Transverse colon (tissue), 4 donors: ENCODE measurements around the gene ARHGAP5. TPM values are rescaled to one million over a fixed set of nuclear protein-coding genes. Genes with fewer than 3 reads are reported as not detected.

Experiments
- DNase-seq: peaks from one replicate; pipeline ENCODE4 v3.0.0-alpha.2; 2019
- H3K27ac ChIP-seq, 4 donors: fragments of 200-600 bp; sonication (generic); 2 replicates each; pipeline ENCODE4 v1.5.1; 2016 to 2018; ENCODE audit warnings: inconsistent platforms in 4 of 4
- H3K27me3 ChIP-seq: fragments of 200-600 bp; sonication (generic); 2 replicates; pipeline ENCODE4 v1.5.1; 2017; ENCODE audit warnings: inconsistent platforms
- H3K36me3 ChIP-seq, 4 donors: fragments of 200-600 bp; sonication (generic); 2 replicates each; pipeline ENCODE4 v1.5.1; 2017 to 2019; ENCODE audit warnings: inconsistent platforms in 4 of 4
- H3K4me1 ChIP-seq, 4 donors: fragments of 200-600 bp; sonication (generic); 2 replicates each; pipeline ENCODE4 v1.5.1; 2017 to 2020; ENCODE audit warnings: inconsistent platforms in 4 of 4
- H3K4me3 ChIP-seq, 4 donors: fragments of 200-600 bp; sonication (generic); 1 replicate in 1 of 4; 2 replicates in 3 of 4; pipeline versions ENCODE4 v1.5.1 to v1.6.1; 2017 to 2019; ENCODE audit warnings: inconsistent platforms in 4 of 4
- H3K9me3 ChIP-seq, 2 donors: fragments of 200-600 bp; sonication (generic); 2 replicates each; pipeline ENCODE4 v1.5.1; 2017 to 2019; ENCODE audit warnings: inconsistent platforms in 2 of 2
- EP300 ChIP-seq: sonication (generic); formaldehyde crosslinking; IDR thresholded peaks from one replicate; pipeline ENCODE4 v1.6.1; 2017; ENCODE audit warnings: antibody characterized with exemption, low read depth
- POLR2A ChIP-seq: fragments of 450-650 bp; IDR thresholded peaks from one replicate; pipeline ENCODE4 v1.6.1; 2016; ENCODE audit warnings: antibody characterized with exemption, mild to moderate bottlenecking, moderate library complexity
- POLR2AphosphoS5 ChIP-seq, 3 donors: sonication (generic); formaldehyde crosslinking; IDR thresholded peaks; one replicate each; pipeline ENCODE4 v1.6.1; 2016; ENCODE audit warnings: antibody characterized with exemption in 3 of 3
- WGBS, 2 donors: methylation state at CpG; one replicate each; pipeline ENCODE4 v1.1.5; 2018; ENCODE audit warnings: low coverage in 1 of 2; 5-methylcytosine and 5-hydroxymethylcytosine counted together
- in situ Hi-C, 4 donors: fragments of 200-750 bp; cut with MboI; loops; one replicate each; pipeline versions ENCODE4 v1.15.0 to v1.15.1; 2017; ENCODE audit warnings: low sequenced_read_pairs in 3 of 4, low pct_ligation_motif_present in 1 of 4, low pct_unique_long_range_greater_than_20kb in 1 of 4
- intact Hi-C: fragments of 100-400 bp; cut with DNase I; formaldehyde crosslinking; loops from one replicate; pipeline ENCODE4 v1.15.1; 2023; ENCODE audit warnings: low total_unique reads
- total RNA-seq, 4 donors: library from RNA; depleted of rRNA; stranded (reverse); fragments of >200 nt; gene quantifications; one replicate each; pipeline ENCODE4 v1.1.0, GENCODE V29; 2016
- TF ChIP-seq, protein P1 (sequence below), 5 experiments: fragments of 200-600 bp in 3 of 5; fragments of 450-650 bp in 2 of 5; sonication (generic) in 3 of 5; IDR thresholded peaks; 1 replicate in 2 of 5; 2 replicates in 3 of 5; pipeline ENCODE4 v1.5.1; 2016 to 2017; ENCODE audit warnings: antibody characterized with exemption in 5 of 5, inconsistent platforms in 3 of 5, mild to moderate bottlenecking in 2 of 5, moderate library complexity in 1 of 5

ARHGAP5 gene
- total RNA-seq, 4 donors from 2014 or later = 66.5 to 120 (median 85.3) TPM

- Histone ChIP-seq H3K4me1 (no peaks in the 10 kb centered on the region), H3K9me3 (no peaks in the 10 kb centered on the region), H3K36me3 (no peaks in the 10 kb centered on the region), H3K4me3 (no peak overlapping the region), H3K27ac (no peak overlapping the region), H3K27me3 (no peaks in the 10 kb centered on the region)
- TF ChIP-seq EP300 (no peak), POLR2A (no peak), POLR2AphosphoS5 (IDR thresholded peaks at IDR 0.05) (no peak)
- TF ChIP-seq, protein P1, sequence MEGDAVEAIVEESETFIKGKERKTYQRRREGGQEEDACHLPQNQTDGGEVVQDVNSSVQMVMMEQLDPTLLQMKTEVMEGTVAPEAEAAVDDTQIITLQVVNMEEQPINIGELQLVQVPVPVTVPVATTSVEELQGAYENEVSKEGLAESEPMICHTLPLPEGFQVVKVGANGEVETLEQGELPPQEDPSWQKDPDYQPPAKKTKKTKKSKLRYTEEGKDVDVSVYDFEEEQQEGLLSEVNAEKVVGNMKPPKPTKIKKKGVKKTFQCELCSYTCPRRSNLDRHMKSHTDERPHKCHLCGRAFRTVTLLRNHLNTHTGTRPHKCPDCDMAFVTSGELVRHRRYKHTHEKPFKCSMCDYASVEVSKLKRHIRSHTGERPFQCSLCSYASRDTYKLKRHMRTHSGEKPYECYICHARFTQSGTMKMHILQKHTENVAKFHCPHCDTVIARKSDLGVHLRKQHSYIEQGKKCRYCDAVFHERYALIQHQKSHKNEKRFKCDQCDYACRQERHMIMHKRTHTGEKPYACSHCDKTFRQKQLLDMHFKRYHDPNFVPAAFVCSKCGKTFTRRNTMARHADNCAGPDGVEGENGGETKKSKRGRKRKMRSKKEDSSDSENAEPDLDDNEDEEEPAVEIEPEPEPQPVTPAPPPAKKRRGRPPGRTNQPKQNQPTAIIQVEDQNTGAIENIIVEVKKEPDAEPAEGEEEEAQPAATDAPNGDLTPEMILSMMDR (IDR thresholded peaks at IDR 0.05) = no peak
- no peak for DNase-seq
- 13% methylated on average over 1 of the region's 1 CpG for WGBS, 2 donors
- in situ Hi-C loops (no loop called here), intact Hi-C loops (no loop called here)
Observed at GRCh38 chr14:32038876-32039275, 38.2 kb upstream of the ARHGAP5 start.

DNA sequence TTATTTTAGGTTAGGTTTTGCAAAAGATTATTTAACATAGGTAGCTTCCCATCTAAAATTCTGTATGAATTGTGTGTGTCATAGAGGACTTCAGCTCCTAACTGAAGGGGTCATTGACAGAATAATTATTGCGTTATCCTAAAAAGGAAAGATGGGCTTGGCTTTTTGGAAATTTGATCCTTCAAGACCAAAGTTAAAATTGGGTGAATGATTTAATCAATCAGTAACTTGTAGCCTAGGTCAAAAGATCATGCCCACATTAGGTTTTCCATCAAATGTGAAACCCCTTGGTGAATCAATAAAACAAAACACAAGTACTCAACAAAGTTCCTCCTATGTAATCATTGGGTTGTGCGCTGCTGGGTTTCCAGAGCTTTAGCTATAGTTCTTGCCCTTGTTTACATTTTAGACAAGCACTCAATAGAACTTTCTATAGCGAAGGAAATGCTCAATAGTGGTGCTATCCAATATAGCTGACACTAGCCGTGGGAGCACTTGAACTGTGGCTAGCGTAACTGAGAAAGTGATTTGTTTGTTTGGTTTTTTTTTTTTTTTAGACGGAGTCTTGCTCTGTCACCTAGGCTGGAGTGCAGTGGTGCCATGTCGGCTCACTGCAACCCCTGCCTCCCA is 37.6 kb upstream of the ARHGAP5 start:
- no peak for DNase-seq
- 82 to 86% methylated on average over 7 of the region's 7 CpGs for WGBS, 2 donors
- no peak overlapping the region for H3K27ac ChIP-seq
- TF ChIP-seq POLR2A (no peak), EP300 (no peak), POLR2AphosphoS5 (IDR thresholded peaks at IDR 0.05) (no peak)
- TF ChIP-seq, protein P1 (IDR thresholded peaks at IDR 0.05) = no peak
- no peaks in the 10 kb centered on the region for H3K27me3 ChIP-seq
- no peaks in the 10 kb centered on the region for H3K36me3 ChIP-seq
- intact Hi-C loops = no loop called here
- no peaks in the 10 kb centered on the region for H3K4me1 ChIP-seq
- H3K4me3 ChIP-seq = no peak overlapping the region
- in situ Hi-C loops = no loop called here
- H3K9me3 ChIP-seq = no peaks in the 10 kb centered on the region

GRCh38 chr14:32043624-32044023 is 33.5 kb upstream of the ARHGAP5 start:
- in situ Hi-C loops (no loop called here), intact Hi-C loops (no loop called here)
- Histone ChIP-seq H3K4me1 (no peaks in the 10 kb centered on the region), H3K36me3 (no peaks in the 10 kb centered on the region), H3K4me3 (no peak overlapping the region), H3K9me3 (no peaks in the 10 kb centered on the region), H3K27me3 (no peaks in the 10 kb centered on the region), H3K27ac (no peak overlapping the region)
- TF ChIP-seq, protein P1 (IDR thresholded peaks at IDR 0.05) = no peak
- TF ChIP-seq POLR2A = no peak
- no peak for TF ChIP-seq EP300
- TF ChIP-seq POLR2AphosphoS5 (IDR thresholded peaks at IDR 0.05) = no peak
- 39 to 52% methylated on average over 4 of the region's 4 CpGs for WGBS, 2 donors
- DNase-seq = no peak

DNA sequence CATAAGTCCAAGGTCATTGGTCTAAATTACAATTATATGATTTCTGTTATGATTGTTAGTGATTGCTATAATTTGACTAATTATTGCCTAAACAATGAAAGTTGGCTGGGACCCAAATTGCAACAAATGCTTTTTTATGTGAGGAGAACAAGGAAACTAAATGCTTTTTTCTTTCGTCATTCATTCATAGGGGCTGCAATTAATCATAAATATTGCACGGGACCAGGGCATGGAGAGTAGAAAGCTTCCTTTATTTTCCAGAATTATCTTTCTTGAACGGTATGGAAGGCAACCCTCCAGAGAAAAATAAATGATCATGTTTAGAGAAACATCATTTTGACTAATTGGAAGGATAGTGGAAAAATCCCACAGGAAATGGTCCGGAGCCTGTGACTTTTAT is 32.6 kb upstream of the ARHGAP5 start:
- DNase-seq = no peak
- in situ Hi-C loops = no loop called here
- TF ChIP-seq POLR2A = no peak
- no peak for TF ChIP-seq POLR2AphosphoS5 (IDR thresholded peaks at IDR 0.05)
- no peak for TF ChIP-seq EP300
- TF ChIP-seq, protein P1 (IDR thresholded peaks at IDR 0.05) = no peak
- H3K27ac ChIP-seq = no peak overlapping the region
- intact Hi-C loops = no loop called here
- WGBS, 2 donors = 63 to 71% methylated on average over 4 of the region's 4 CpGs
- no peaks in the 10 kb centered on the region for H3K27me3 ChIP-seq
- H3K4me3 ChIP-seq = no peak overlapping the region
- H3K9me3 ChIP-seq = no peaks in the 10 kb centered on the region
- H3K4me1 ChIP-seq = no peaks in the 10 kb centered on the region
- no peaks in the 10 kb centered on the region for H3K36me3 ChIP-seq
